HCT116 (cell line): ENCODE results near the gene KLF11. TPM values are rescaled to one million over a fixed set of nuclear protein-coding genes. Genes with fewer than 3 reads are reported as not detected.
A peak's percentile ranks its signal among the peaks of the same experiment; 100 is the strongest.
"Not testable (repeated sequence)": the region's sequence is repeated elsewhere in the genome, so short reads cannot be mapped to it uniquely, and the experiment has no call there.

Source experiments
- ATAC-seq: fragments of 200-7000 bp; cut with Tn5 transposase; 2 replicates; pipeline ENCODE4 v1.9.1; 2020; ENCODE audit warnings: mild to moderate bottlenecking, moderate library complexity
- BruUV-seq: library from RNA; stranded (reverse); fragments of 400-500 nt; replicated peaks from 2 replicates; lab custom pipeline; 2021; lab: Mats Ljungman, UMichigan
- CTCF ChIA-PET: fragments of 300-600 bp; sonication (Branson Sonifier 250); formaldehyde crosslinking; loops from one replicate; lab custom pipeline; 2021; ENCODE audit warnings: antibody characterized with exemption; lab: Charles Lee
- POLR2A ChIA-PET: fragments of 300-600, 350-600 bp; sonication (Branson Sonifier 250); formaldehyde crosslinking; loops from one replicate; lab custom pipeline; 2021; ENCODE audit warnings: antibody characterized with exemption; lab: Charles Lee
- RAD21 ChIA-PET, 2 experiments: fragments of 300-600 bp; sonication (Branson Sonifier 250); formaldehyde crosslinking; loops; one replicate each; lab custom pipeline; 2023; ENCODE audit warnings: low total read pairs in 2 of 2; ENCODE audit not compliant: uncharacterized antibody in 2 of 2, unreplicated experiment in 2 of 2, low non-redundant PET in 1 of 2; lab: Charles Lee
- DNase-seq: peaks from one replicate; pipeline ENCODE4 v3.0.0-alpha.2; 2010; ENCODE audit warnings: low read depth, low spot score
- H2AFZ ChIP-seq: fragments of 200-600 bp; shearing (Covaris generic), sonication (generic); 2 replicates; pipeline ENCODE4 v1.6.1; 2017; ENCODE audit warnings: low read depth, mixed run types, mixed read lengths, antibody characterized with exemption, low read length; ENCODE audit not compliant: poor library complexity, severe bottlenecking
- H3K27ac ChIP-seq: 2 replicates; pipeline ENCODE4 v1.5.1; 2012; ENCODE audit warnings: low read depth, low read length
- H3K27me3 ChIP-seq: fragments of 200-600 bp; sonication (generic); 2 replicates; pipeline ENCODE4 v1.6.1; 2016; ENCODE audit warnings: mixed run types, low read length, mixed read lengths; ENCODE audit not compliant: insufficient read depth
- H3K36me3 ChIP-seq, 2 experiments: fragments of 200-500 bp in 1 of 2; fragments of 200-600 bp in 1 of 2; sonication (Bioruptor generic) in 1 of 2; sonication (generic) in 1 of 2; 2 replicates each; pipeline versions ENCODE4 v1.5.1 to v1.6.1; 2014 to 2016; ENCODE audit warnings: low read length in 2 of 2, inconsistent platforms in 1 of 2, mixed read lengths in 1 of 2, mixed run types in 1 of 2; ENCODE audit not compliant: insufficient read depth in 2 of 2, control insufficient read depth in 1 of 2
- H3K4me1 ChIP-seq, 2 experiments: fragments of 200-600 bp in 1 of 2; sonication (generic) in 1 of 2; 2 replicates each; pipeline versions ENCODE4 v1.5.1 to v1.6.1; 2012 to 2017; ENCODE audit warnings: low read length in 2 of 2, inconsistent platforms in 1 of 2, mild to moderate bottlenecking in 1 of 2, mixed read lengths in 1 of 2, mixed run types in 1 of 2, moderate library complexity in 1 of 2; ENCODE audit not compliant: insufficient read depth in 2 of 2, control insufficient read depth in 1 of 2
- H3K4me2 ChIP-seq: fragments of 200-600 bp; sonication (generic); 2 replicates; pipeline ENCODE4 v1.6.1; 2017; ENCODE audit warnings: mixed run types, low read length, mixed read lengths
- H3K4me3 ChIP-seq, 2 experiments: fragments of 200-600 bp in 1 of 2; sonication (generic) in 1 of 2; replicated peaks in 1 of 2; 2 replicates each; pipeline ENCODE4 v1.5.1; 2011 to 2016; ENCODE audit warnings: low read length in 2 of 2, control low read depth in 1 of 2, low read depth in 1 of 2, mild to moderate bottlenecking in 1 of 2, mixed read lengths in 1 of 2, mixed run types in 1 of 2
- H3K79me2 ChIP-seq: fragments of 200-600 bp; sonication (generic); 2 replicates; pipeline ENCODE4 v1.6.1; 2017; ENCODE audit warnings: mild to moderate bottlenecking, mixed run types, low read length, moderate library complexity, mixed read lengths; ENCODE audit not compliant: insufficient read depth
- H3K9ac ChIP-seq: fragments of 200-600 bp; sonication (generic); 2 replicates; pipeline ENCODE4 v1.6.1; 2016; ENCODE audit warnings: low read length, mixed read lengths
- H3K9me2 ChIP-seq: fragments of 200-600 bp; sonication (generic), shearing (Covaris generic); 2 replicates; pipeline ENCODE4 v1.6.1; 2017; ENCODE audit warnings: mixed run types, mild to moderate bottlenecking, moderate library complexity; ENCODE audit not compliant: insufficient read depth
- H3K9me3 ChIP-seq, 2 experiments: fragments of 200-500 bp in 1 of 2; fragments of 200-600 bp in 1 of 2; sonication (Bioruptor generic) in 1 of 2; sonication (generic) in 1 of 2; 2 replicates each; pipeline ENCODE4 v1.6.1; 2014 to 2017; ENCODE audit warnings: low read length in 2 of 2, mixed read lengths in 2 of 2, inconsistent platforms in 1 of 2, low read depth in 1 of 2, mild to moderate bottlenecking in 1 of 2, mixed run types in 1 of 2, moderate library complexity in 1 of 2; ENCODE audit not compliant: control insufficient read depth in 1 of 2, insufficient read depth in 1 of 2
- H4K20me1 ChIP-seq: fragments of 200-600 bp; sonication (generic), shearing (Covaris generic); 2 replicates; pipeline ENCODE4 v1.6.1; 2017; ENCODE audit warnings: mixed run types, mild to moderate bottlenecking, moderate library complexity; ENCODE audit not compliant: insufficient read depth
- intact Hi-C: fragments of 100-400 bp; cut with micrococcal nuclease; formaldehyde crosslinking; loops from 2 replicates; pipeline ENCODE4 v1.10.0; 2022
- total RNA-seq: library from RNA; stranded (reverse); gene quantifications from one replicate; pipeline ENCODE4 v1.2.1, GENCODE V29; 2021; ENCODE audit not compliant: unreplicated experiment

KLF11 gene
- total RNA-seq, 1 experiment from 2014 or later: 9.0 TPM

DNA sequence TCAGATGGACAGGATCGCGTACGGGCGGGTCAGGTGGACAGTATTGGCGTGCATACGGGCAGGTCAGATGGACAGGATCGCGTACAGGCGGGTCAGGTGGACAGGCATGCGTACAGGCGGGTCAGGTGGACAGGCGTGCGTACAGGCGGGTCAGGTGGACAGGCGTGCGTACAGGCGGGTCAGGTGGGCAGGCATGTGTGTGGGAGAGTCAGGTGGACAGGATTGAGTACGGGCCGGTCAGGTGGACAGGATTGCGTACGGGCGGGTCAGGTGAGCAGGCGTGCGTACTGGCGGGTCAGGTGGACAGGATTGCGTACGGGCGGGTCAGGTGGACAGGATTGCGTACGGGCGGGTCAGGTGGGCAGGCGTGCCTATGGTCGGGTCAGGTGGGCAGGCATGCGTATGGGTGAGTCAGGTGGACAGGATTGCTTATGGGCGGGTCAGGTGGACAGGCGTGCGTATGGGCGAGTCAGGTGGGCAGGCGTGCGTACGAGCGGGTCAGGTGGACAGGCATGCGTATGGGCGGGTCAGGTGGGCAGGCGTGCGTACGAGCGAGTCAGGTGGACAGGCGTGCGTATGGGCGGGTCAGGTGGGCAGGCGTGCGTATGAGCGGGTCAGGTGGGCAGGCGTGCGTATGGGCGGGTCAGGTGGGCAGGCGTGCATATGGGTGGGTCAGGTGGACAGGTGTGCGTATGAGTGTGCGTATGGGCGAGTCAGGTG, 31.6 kb upstream of the KLF11 start:
- BruUV-seq, H3K79me2 ChIP-seq, H2AFZ ChIP-seq, H3K9ac ChIP-seq, intact Hi-C loops, H3K4me3 ChIP-seq, H4K20me1 ChIP-seq, CTCF ChIA-PET, RAD21 ChIA-PET, POLR2A ChIA-PET, H3K9me2 ChIP-seq, H3K36me3 ChIP-seq, H3K9me3 ChIP-seq, H3K27me3 ChIP-seq: not testable (repeated sequence)
- Histone ChIP-seq H3K4me2 (peak overlapping the region; percentile 23; the same call in 1 of the 2 replicates), H3K4me1 (peaks cover 7 to 38% of the 10 kb centered on the region in 2 experiments), H3K27ac (peak overlapping the region; percentile 59; the same call in 1 of the 2 replicates)
- DNase-seq (peak; percentile 77), ATAC-seq (peak; percentile 48)

DNA sequence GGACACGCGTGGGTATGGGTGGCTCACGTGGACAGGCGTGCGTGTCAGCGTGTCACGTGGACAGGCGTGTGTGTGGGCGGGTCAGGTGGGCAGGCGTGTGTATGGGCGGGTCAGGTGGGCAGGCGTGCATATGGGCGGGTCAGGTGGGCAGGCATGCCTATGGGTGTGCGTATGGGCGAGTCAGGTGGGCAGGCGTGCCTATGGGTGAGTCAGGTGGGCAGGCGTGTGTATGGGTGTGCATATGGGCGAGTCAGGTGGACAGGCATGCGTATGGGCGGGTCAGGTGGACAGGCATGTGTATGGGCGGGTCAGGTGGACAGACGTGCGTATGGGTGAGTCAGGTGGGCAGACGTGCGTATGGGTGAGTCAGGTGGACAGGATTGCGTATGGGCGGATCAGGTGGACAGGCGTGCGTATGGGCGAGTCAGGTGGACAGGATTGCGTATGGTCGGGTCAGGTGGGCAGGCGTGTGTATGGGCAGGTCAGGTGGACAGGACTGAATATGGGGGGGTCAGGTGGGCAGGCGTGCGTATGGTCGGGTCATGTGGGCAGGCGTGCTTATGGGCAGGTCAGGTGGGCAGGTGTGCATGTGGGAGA, 30.9 kb upstream of the KLF11 start:
- intact Hi-C loops, H3K9me2 ChIP-seq, BruUV-seq, ATAC-seq, CTCF ChIA-PET, H2AFZ ChIP-seq, H4K20me1 ChIP-seq, RAD21 ChIA-PET, H3K9me3 ChIP-seq, H3K79me2 ChIP-seq, POLR2A ChIA-PET, H3K27me3 ChIP-seq, H3K36me3 ChIP-seq: not testable (repeated sequence)
- H3K4me1 ChIP-seq: peaks cover 7 to 34% of the 10 kb centered on the region in 2 experiments
- peak overlapping the region; percentile 70; the same call in 1 of the 2 replicates for H3K27ac ChIP-seq
- peak overlapping the region; percentile 52; the same call in 1 of the 2 replicates for H3K4me2 ChIP-seq
- peak; percentile 16 for DNase-seq
- 0 out of 2 replicates have a peak overlapping the region, but pooled peaks have one; percentile 14 for H3K9ac ChIP-seq
- H3K4me3 ChIP-seq: peak overlapping the region in 1 of 2 experiments; percentile 18; a peak in 1 of 4 replicates
